ENCODE measurements around the gene LXN.

Gene LXN

GRCh38 chr3:158672215-158673176, at the start of gene LXN:
LXN (minus strand) TSS chr3:158672648; CDS start chr3:158672478, 170 bp downstream.
- H3K4me1 ChIP-seq (ENCODE audit: control insufficient read depth in 5 of 5, insufficient read depth in 5 of 5, low read length in 5 of 5): peaks cover 0 to 27% (median 15%) of the 10 kb centered on the region in 5 donors
- H3K9ac ChIP-seq (ENCODE audit: low read length in 5 of 5): peak within 1 kb of the TSS; percentile 71 to 94 (median 87)
- peaks cover 17 to 27% (median 18%) of the 10 kb centered on the region in 5 donors for H3K36me3 ChIP-seq (ENCODE audit: control insufficient read depth in 5 of 5, insufficient read depth in 5 of 5, low read length in 5 of 5)

GRCh38 chr3:158722108-158722507, 49.7 kb upstream of the LXN start:
- H3K9ac ChIP-seq (ENCODE audit: low read length in 5 of 5): no peak overlapping the region
- no peak overlapping the region for H3K4me3 ChIP-seq (ENCODE audit: low read depth in 1 of 5, low read length in 5 of 5)
- peaks cover 3 to 53% (median 24%) of the 10 kb centered on the region in 5 donors for H3K4me1 ChIP-seq (ENCODE audit: control insufficient read depth in 5 of 5, insufficient read depth in 5 of 5, low read length in 5 of 5)
- H3K27ac ChIP-seq (ENCODE audit: low read depth, low read length): no peak overlapping the region
- no peaks in the 10 kb centered on the region for H3K9me3 ChIP-seq (ENCODE audit: control insufficient read depth in 5 of 5, low read length in 5 of 5)
- no peaks in the 10 kb centered on the region for H3K27me3 ChIP-seq (ENCODE audit: control insufficient read depth in 5 of 5, insufficient read depth in 4 of 5, low read length in 5 of 5)
- H3K36me3 ChIP-seq (ENCODE audit: control insufficient read depth in 5 of 5, insufficient read depth in 5 of 5, low read length in 5 of 5): peaks cover 0 to 5% (median 0%) of the 10 kb centered on the region in 5 donors

More at GRCh38 chr3:158672215-158673176, at the start of gene LXN:
- peak within 1 kb of the TSS; percentile 81 for H3K27ac ChIP-seq (ENCODE audit: low read depth, low read length)
- no peaks in the 10 kb centered on the region for H3K27me3 ChIP-seq (ENCODE audit: control insufficient read depth in 5 of 5, insufficient read depth in 4 of 5, low read length in 5 of 5)
- H3K9me3 ChIP-seq (ENCODE audit: control insufficient read depth in 5 of 5, low read length in 5 of 5): no peaks in the 10 kb centered on the region
- peak within 1 kb of the TSS; percentile 66 to 87 (median 82) for H3K4me3 ChIP-seq (ENCODE audit: low read depth in 1 of 5, low read length in 5 of 5)

GRCh38 chr3:158718490-158719170, 46.2 kb upstream of the LXN start:
- Histone ChIP-seq H3K36me3 (ENCODE audit: control insufficient read depth in 5 of 5, insufficient read depth in 5 of 5, low read length in 5 of 5) (peaks cover 0 to 12% (median 0%) of the 10 kb centered on the region in 5 donors), H3K27me3 (ENCODE audit: control insufficient read depth in 5 of 5, insufficient read depth in 4 of 5, low read length in 5 of 5) (no peaks in the 10 kb centered on the region), H3K27ac (ENCODE audit: low read depth, low read length) (peak overlapping the region; percentile 35), H3K9ac (ENCODE audit: low read length in 5 of 5) (no peak overlapping the region), H3K4me1 (ENCODE audit: control insufficient read depth in 5 of 5, insufficient read depth in 5 of 5, low read length in 5 of 5) (peaks cover 3 to 33% (median 11%) of the 10 kb centered on the region in 5 donors), H3K4me3 (ENCODE audit: low read depth in 1 of 5, low read length in 5 of 5) (no peak overlapping the region), H3K9me3 (ENCODE audit: control insufficient read depth in 5 of 5, low read length in 5 of 5) (no peaks in the 10 kb centered on the region)

- Histone ChIP-seq H3K27ac (ENCODE audit: low read depth, low read length) (no peak overlapping the region), H3K36me3 (ENCODE audit: control insufficient read depth in 5 of 5, insufficient read depth in 5 of 5, low read length in 5 of 5) (peaks cover 0 to 12% (median 7%) of the 10 kb centered on the region in 5 donors)
These were observed 45.1 kb upstream of the LXN start for GRCh38 chr3:158717576-158717975.

GRCh38 chr3:158713094-158713499, 40.6 kb upstream of the LXN start:
- H3K4me1 ChIP-seq (ENCODE audit: control insufficient read depth in 5 of 5, insufficient read depth in 5 of 5, low read length in 5 of 5): peaks cover 0 to 28% (median 7%) of the 10 kb centered on the region in 5 donors
- no peaks in the 10 kb centered on the region for H3K9me3 ChIP-seq (ENCODE audit: control insufficient read depth in 5 of 5, low read length in 5 of 5)
- H3K27ac ChIP-seq (ENCODE audit: low read depth, low read length): peak overlapping the region; percentile 64
- H3K27me3 ChIP-seq (ENCODE audit: control insufficient read depth in 5 of 5, insufficient read depth in 4 of 5, low read length in 5 of 5): no peaks in the 10 kb centered on the region
- peak overlapping the region in 2 of 5 donors; percentile 12 to 29 for H3K9ac ChIP-seq (ENCODE audit: low read length in 5 of 5)
- H3K36me3 ChIP-seq (ENCODE audit: control insufficient read depth in 5 of 5, insufficient read depth in 5 of 5, low read length in 5 of 5): peaks cover 6 to 20% (median 16%) of the 10 kb centered on the region in 5 donors
- H3K4me3 ChIP-seq (ENCODE audit: low read depth in 1 of 5, low read length in 5 of 5): no peak overlapping the region

More at GRCh38 chr3:158717576-158717975, 45.1 kb upstream of the LXN start:
- no peaks in the 10 kb centered on the region for H3K9me3 ChIP-seq (ENCODE audit: control insufficient read depth in 5 of 5, low read length in 5 of 5)
- no peak overlapping the region for H3K9ac ChIP-seq (ENCODE audit: low read length in 5 of 5)
- peaks cover 0 to 33% (median 14%) of the 10 kb centered on the region in 5 donors for H3K4me1 ChIP-seq (ENCODE audit: control insufficient read depth in 5 of 5, insufficient read depth in 5 of 5, low read length in 5 of 5)
- no peaks in the 10 kb centered on the region for H3K27me3 ChIP-seq (ENCODE audit: control insufficient read depth in 5 of 5, insufficient read depth in 4 of 5, low read length in 5 of 5)
- H3K4me3 ChIP-seq (ENCODE audit: low read depth in 1 of 5, low read length in 5 of 5): no peak overlapping the region

GRCh38 chr3:158712443-158712842, 40.0 kb upstream of the LXN start:
- no peaks in the 10 kb centered on the region for H3K9me3 ChIP-seq (ENCODE audit: control insufficient read depth in 5 of 5, low read length in 5 of 5)
- peaks cover 0 to 28% (median 7%) of the 10 kb centered on the region in 5 donors for H3K4me1 ChIP-seq (ENCODE audit: control insufficient read depth in 5 of 5, insufficient read depth in 5 of 5, low read length in 5 of 5)
- no peak overlapping the region for H3K4me3 ChIP-seq (ENCODE audit: low read depth in 1 of 5, low read length in 5 of 5)
- peaks cover 10 to 23% (median 17%) of the 10 kb centered on the region in 5 donors for H3K36me3 ChIP-seq (ENCODE audit: control insufficient read depth in 5 of 5, insufficient read depth in 5 of 5, low read length in 5 of 5)
- peak overlapping the region; percentile 64 for H3K27ac ChIP-seq (ENCODE audit: low read depth, low read length)
- H3K9ac ChIP-seq (ENCODE audit: low read length in 5 of 5): no peak overlapping the region
- H3K27me3 ChIP-seq (ENCODE audit: control insufficient read depth in 5 of 5, insufficient read depth in 4 of 5, low read length in 5 of 5): no peaks in the 10 kb centered on the region

GRCh38 chr3:158711886-158712285, 39.4 kb upstream of the LXN start:
- Histone ChIP-seq H3K27ac (ENCODE audit: low read depth, low read length) (peak overlapping the region; percentile 38), H3K4me3 (ENCODE audit: low read depth in 1 of 5, low read length in 5 of 5) (no peak overlapping the region), H3K9me3 (ENCODE audit: control insufficient read depth in 5 of 5, low read length in 5 of 5) (no peaks in the 10 kb centered on the region), H3K27me3 (ENCODE audit: control insufficient read depth in 5 of 5, insufficient read depth in 4 of 5, low read length in 5 of 5) (no peaks in the 10 kb centered on the region), H3K36me3 (ENCODE audit: control insufficient read depth in 5 of 5, insufficient read depth in 5 of 5, low read length in 5 of 5) (peaks cover 13 to 23% (median 17%) of the 10 kb centered on the region in 5 donors), H3K9ac (ENCODE audit: low read length in 5 of 5) (no peak overlapping the region), H3K4me1 (ENCODE audit: control insufficient read depth in 5 of 5, insufficient read depth in 5 of 5, low read length in 5 of 5) (peaks cover 0 to 26% (median 7%) of the 10 kb centered on the region in 5 donors)

GRCh38 chr3:158710601-158711000, 38.2 kb upstream of the LXN start:
- Histone ChIP-seq H3K27ac (ENCODE audit: low read depth, low read length) (no peak overlapping the region), H3K9ac (ENCODE audit: low read length in 5 of 5) (no peak overlapping the region), H3K27me3 (ENCODE audit: control insufficient read depth in 5 of 5, insufficient read depth in 4 of 5, low read length in 5 of 5) (no peaks in the 10 kb centered on the region), H3K9me3 (ENCODE audit: control insufficient read depth in 5 of 5, low read length in 5 of 5) (no peaks in the 10 kb centered on the region), H3K4me1 (ENCODE audit: control insufficient read depth in 5 of 5, insufficient read depth in 5 of 5, low read length in 5 of 5) (peaks cover 0 to 26% (median 7%) of the 10 kb centered on the region in 5 donors), H3K36me3 (ENCODE audit: control insufficient read depth in 5 of 5, insufficient read depth in 5 of 5, low read length in 5 of 5) (peaks cover 10 to 22% (median 17%) of the 10 kb centered on the region in 5 donors), H3K4me3 (ENCODE audit: low read depth in 1 of 5, low read length in 5 of 5) (no peak overlapping the region)

- Histone ChIP-seq H3K27ac (ENCODE audit: low read depth, low read length) (no peak overlapping the region), H3K4me1 (ENCODE audit: control insufficient read depth in 5 of 5, insufficient read depth in 5 of 5, low read length in 5 of 5) (peaks cover 0 to 26% (median 7%) of the 10 kb centered on the region in 5 donors), H3K36me3 (ENCODE audit: control insufficient read depth in 5 of 5, insufficient read depth in 5 of 5, low read length in 5 of 5) (peaks cover 9 to 22% (median 19%) of the 10 kb centered on the region in 5 donors), H3K4me3 (ENCODE audit: low read depth in 1 of 5, low read length in 5 of 5) (no peak overlapping the region), H3K9ac (ENCODE audit: low read length in 5 of 5) (no peak overlapping the region), H3K9me3 (ENCODE audit: control insufficient read depth in 5 of 5, low read length in 5 of 5) (no peaks in the 10 kb centered on the region), H3K27me3 (ENCODE audit: control insufficient read depth in 5 of 5, insufficient read depth in 4 of 5, low read length in 5 of 5) (no peaks in the 10 kb centered on the region)
These were observed 37.2 kb upstream of the LXN start for GRCh38 chr3:158709666-158710083.
